ENCODE results near the gene VPS37D. TPM values are rescaled to one million over a fixed set of nuclear protein-coding genes. Genes with fewer than 3 reads are reported as not detected.

Gene VPS37D
- total RNA-seq, 1 experiment from 2014 or later: 8.7 TPM

DNA sequence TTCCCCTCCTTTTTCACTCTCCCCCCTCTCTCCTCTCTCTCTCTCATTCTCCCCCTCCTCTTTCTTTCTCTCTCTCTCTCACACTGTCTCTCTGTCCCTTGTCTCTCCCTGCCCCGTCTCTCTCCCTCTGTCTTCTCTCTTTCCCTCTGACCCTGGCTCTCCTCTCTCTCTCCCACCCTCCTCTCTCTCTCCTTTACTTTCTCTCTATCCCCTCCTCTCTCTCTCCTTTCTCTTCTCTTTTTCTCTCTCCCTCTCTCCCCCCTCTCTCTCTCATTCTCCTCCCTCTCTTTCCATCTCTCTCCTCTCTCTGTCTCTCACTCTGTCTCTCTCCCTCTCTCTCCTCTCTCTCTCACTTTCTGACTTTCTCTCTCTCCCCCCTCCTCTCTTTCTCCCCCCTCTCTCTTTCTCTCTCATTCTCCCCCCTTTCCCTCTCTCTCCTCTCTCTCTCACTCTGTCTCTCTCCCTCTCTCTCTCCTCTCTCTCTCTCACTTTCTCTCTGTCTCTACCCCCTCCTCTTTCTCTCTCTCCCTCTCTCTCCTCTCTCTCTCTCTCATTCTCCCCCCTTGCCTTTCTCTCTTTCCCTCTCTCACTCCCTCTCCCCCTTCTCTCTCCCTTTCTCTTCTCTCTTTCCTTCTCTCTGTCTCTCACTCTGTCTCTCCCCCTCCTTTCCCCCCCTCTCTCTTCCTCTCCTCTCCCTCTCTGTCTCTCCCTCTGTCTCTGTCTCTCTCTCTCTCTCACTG is 18.9 kb upstream of the VPS37D start:
- Histone ChIP-seq H3K27ac (ENCODE audit: low read depth, low read length, poor library complexity, severe bottlenecking) (no peak overlapping the region), H3K4me1 (ENCODE audit: insufficient read depth, low read length, poor library complexity, severe bottlenecking) (peaks cover 10% of the 10 kb centered on the region), H3K4me3 (ENCODE audit: low read depth, low read length, poor library complexity, severe bottlenecking) (peak overlapping the region; percentile 62), H3K36me3 (ENCODE audit: insufficient read depth, low read length, poor library complexity, severe bottlenecking) (no peaks in the 10 kb centered on the region), H3K9me3 (ENCODE audit: low read depth, low read length, poor library complexity, severe bottlenecking) (no peaks in the 10 kb centered on the region), H3K27me3 (replicated peaks; ENCODE audit: insufficient read depth, low read depth, low read length, poor library complexity) (peaks cover 8% of the 10 kb centered on the region)
- DNase-seq (ENCODE audit: low spot score): no peak
- BruUV-seq (replicated peaks): no TSS peak
- intact Hi-C loops (cut with micrococcal nuclease; ENCODE audit: unreplicated experiment): loop anchor here (1.0 kb wide), 1 partner anchor 12 kb away; no protein-coding TSS in a partner anchor
- TF ChIP-seq EZH2 (IDR thresholded peaks at IDR 0.05; ENCODE audit: borderline replicate concordance, low read depth, low read length, poor library complexity, severe bottlenecking): no peak
- TF ChIP-seq, protein P1, sequence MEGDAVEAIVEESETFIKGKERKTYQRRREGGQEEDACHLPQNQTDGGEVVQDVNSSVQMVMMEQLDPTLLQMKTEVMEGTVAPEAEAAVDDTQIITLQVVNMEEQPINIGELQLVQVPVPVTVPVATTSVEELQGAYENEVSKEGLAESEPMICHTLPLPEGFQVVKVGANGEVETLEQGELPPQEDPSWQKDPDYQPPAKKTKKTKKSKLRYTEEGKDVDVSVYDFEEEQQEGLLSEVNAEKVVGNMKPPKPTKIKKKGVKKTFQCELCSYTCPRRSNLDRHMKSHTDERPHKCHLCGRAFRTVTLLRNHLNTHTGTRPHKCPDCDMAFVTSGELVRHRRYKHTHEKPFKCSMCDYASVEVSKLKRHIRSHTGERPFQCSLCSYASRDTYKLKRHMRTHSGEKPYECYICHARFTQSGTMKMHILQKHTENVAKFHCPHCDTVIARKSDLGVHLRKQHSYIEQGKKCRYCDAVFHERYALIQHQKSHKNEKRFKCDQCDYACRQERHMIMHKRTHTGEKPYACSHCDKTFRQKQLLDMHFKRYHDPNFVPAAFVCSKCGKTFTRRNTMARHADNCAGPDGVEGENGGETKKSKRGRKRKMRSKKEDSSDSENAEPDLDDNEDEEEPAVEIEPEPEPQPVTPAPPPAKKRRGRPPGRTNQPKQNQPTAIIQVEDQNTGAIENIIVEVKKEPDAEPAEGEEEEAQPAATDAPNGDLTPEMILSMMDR (conservative IDR thresholded peaks at IDR 0.05; ENCODE audit: low read depth, low read length): no peak
- ChIA-PET CTCF (no interaction called here), POLR2A (ENCODE audit: low non-redundant PET) (no interaction called here)

DNA sequence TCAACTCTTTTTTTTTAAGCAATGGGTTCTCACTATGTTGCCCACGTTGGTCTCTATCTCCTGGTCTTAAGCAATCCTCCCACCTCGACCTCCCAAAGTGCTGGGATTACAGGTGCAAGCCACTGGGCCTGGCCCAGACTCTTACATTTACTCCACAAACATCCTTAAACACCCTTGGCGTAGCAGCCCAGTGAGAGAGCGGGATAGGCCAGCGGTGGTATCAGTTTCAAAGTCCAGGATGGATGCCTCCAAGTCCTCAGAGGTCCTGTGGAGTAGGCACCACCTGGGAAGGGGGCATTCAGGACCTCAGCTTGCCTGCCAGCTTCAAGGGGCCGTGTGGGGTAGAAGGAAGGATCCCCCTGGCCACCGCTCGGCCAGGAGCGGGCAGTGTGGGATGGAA is 18.1 kb upstream of the VPS37D start:
- no peaks in the 10 kb centered on the region for H3K36me3 ChIP-seq (ENCODE audit: insufficient read depth, low read length, poor library complexity, severe bottlenecking)
- no peaks in the 10 kb centered on the region for H3K9me3 ChIP-seq (ENCODE audit: low read depth, low read length, poor library complexity, severe bottlenecking)
- no peak for DNase-seq (ENCODE audit: low spot score)
- no TSS peak for BruUV-seq (replicated peaks)
- intact Hi-C loops (cut with micrococcal nuclease; ENCODE audit: unreplicated experiment): no loop called here
- H3K4me3 ChIP-seq (ENCODE audit: low read depth, low read length, poor library complexity, severe bottlenecking): no peak overlapping the region
- TF ChIP-seq EZH2 (IDR thresholded peaks at IDR 0.05; ENCODE audit: borderline replicate concordance, low read depth, low read length, poor library complexity, severe bottlenecking): no peak
- TF ChIP-seq, protein P1 (conservative IDR thresholded peaks at IDR 0.05; ENCODE audit: low read depth, low read length): no peak
- no peak overlapping the region for H3K27ac ChIP-seq (ENCODE audit: low read depth, low read length, poor library complexity, severe bottlenecking)
- peaks cover 8% of the 10 kb centered on the region for H3K27me3 ChIP-seq (replicated peaks; ENCODE audit: insufficient read depth, low read depth, low read length, poor library complexity)
- CTCF ChIA-PET: no interaction called here
- H3K4me1 ChIP-seq (ENCODE audit: insufficient read depth, low read length, poor library complexity, severe bottlenecking): peaks cover 10% of the 10 kb centered on the region
- POLR2A ChIA-PET (ENCODE audit: low non-redundant PET): no interaction called here

DNA sequence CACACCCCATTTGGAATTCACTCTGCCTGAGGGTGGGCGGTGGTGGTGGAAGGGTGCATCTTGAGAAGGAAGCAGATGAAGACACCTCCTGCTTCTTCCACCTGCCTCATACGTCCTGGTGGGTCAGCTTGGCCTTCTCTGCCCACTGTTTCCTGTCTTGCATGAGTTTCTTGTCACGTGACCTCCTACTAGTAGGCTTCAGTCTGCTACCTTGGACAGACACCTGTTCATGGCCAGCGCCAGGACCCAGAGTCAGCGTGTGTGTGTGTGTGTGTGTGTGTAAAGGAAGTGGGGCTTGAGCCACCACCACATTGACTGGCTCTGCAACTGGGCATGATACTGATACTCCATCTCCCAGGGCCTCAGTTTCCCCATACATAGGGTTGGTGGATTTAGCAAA is 17.1 kb upstream of the VPS37D start:
- ChIA-PET POLR2A (ENCODE audit: low non-redundant PET) (no interaction called here), CTCF (no interaction called here)
- no peak overlapping the region for H3K27ac ChIP-seq (ENCODE audit: low read depth, low read length, poor library complexity, severe bottlenecking)
- BruUV-seq (replicated peaks): no TSS peak
- peaks cover 8% of the 10 kb centered on the region for H3K27me3 ChIP-seq (replicated peaks; ENCODE audit: insufficient read depth, low read depth, low read length, poor library complexity)
- peaks cover 10% of the 10 kb centered on the region for H3K4me1 ChIP-seq (ENCODE audit: insufficient read depth, low read length, poor library complexity, severe bottlenecking)
- intact Hi-C loops (cut with micrococcal nuclease; ENCODE audit: unreplicated experiment): no loop called here
- no peak for DNase-seq (ENCODE audit: low spot score)
- H3K4me3 ChIP-seq (ENCODE audit: low read depth, low read length, poor library complexity, severe bottlenecking): no peak overlapping the region
- TF ChIP-seq, protein P1 (conservative IDR thresholded peaks at IDR 0.05; ENCODE audit: low read depth, low read length): no peak
- TF ChIP-seq EZH2 (IDR thresholded peaks at IDR 0.05; ENCODE audit: borderline replicate concordance, low read depth, low read length, poor library complexity, severe bottlenecking): no peak
- H3K9me3 ChIP-seq (ENCODE audit: low read depth, low read length, poor library complexity, severe bottlenecking): no peaks in the 10 kb centered on the region
- no peaks in the 10 kb centered on the region for H3K36me3 ChIP-seq (ENCODE audit: insufficient read depth, low read length, poor library complexity, severe bottlenecking)
